Tibial nerve (tissue), 4 donors: ENCODE results near the gene EFNA5.

Experiments
- CTCF ChIP-seq, 5 experiments: fragments of 200-600 bp in 3 of 5; fragments of 450-650 bp in 2 of 5; sonication (generic) in 3 of 5; IDR thresholded peaks; one replicate each; pipeline ENCODE4 v1.5.1; 2016 to 2019; ENCODE audit warnings: antibody characterized with exemption in 5 of 5, mild to moderate bottlenecking in 3 of 5, moderate library complexity in 2 of 5
- EP300 ChIP-seq, 2 donors: sonication (generic); formaldehyde crosslinking; IDR thresholded peaks; one replicate each; pipeline ENCODE4 v1.6.1; 2017; ENCODE audit warnings: antibody characterized with exemption in 2 of 2, mild to moderate bottlenecking in 1 of 2
- POLR2A ChIP-seq, 2 donors: fragments of 450-650 bp; IDR thresholded peaks; one replicate each; pipeline ENCODE4 v1.6.1; 2017; ENCODE audit warnings: antibody characterized with exemption in 2 of 2, mild to moderate bottlenecking in 2 of 2, moderate library complexity in 2 of 2

GRCh38 chr5:107633171-107633901 is 37.4 kb downstream of the EFNA5 start:
- TF ChIP-seq POLR2A (IDR thresholded peaks at IDR 0.05), result no peak
- TF ChIP-seq CTCF (IDR thresholded peaks at IDR 0.05), result no peak
- TF ChIP-seq EP300 (IDR thresholded peaks at IDR 0.05), result no peak
